ENCODE data around the gene HMG20B. TPM values are rescaled to one million over a fixed set of nuclear protein-coding genes. Genes with fewer than 3 reads are reported as not detected.
A peak's percentile ranks its signal among the peaks of the same experiment; 100 is the strongest.

Gene HMG20B
- total RNA-seq, 1 donor from 2014 or later: 92.8 TPM

DNA sequence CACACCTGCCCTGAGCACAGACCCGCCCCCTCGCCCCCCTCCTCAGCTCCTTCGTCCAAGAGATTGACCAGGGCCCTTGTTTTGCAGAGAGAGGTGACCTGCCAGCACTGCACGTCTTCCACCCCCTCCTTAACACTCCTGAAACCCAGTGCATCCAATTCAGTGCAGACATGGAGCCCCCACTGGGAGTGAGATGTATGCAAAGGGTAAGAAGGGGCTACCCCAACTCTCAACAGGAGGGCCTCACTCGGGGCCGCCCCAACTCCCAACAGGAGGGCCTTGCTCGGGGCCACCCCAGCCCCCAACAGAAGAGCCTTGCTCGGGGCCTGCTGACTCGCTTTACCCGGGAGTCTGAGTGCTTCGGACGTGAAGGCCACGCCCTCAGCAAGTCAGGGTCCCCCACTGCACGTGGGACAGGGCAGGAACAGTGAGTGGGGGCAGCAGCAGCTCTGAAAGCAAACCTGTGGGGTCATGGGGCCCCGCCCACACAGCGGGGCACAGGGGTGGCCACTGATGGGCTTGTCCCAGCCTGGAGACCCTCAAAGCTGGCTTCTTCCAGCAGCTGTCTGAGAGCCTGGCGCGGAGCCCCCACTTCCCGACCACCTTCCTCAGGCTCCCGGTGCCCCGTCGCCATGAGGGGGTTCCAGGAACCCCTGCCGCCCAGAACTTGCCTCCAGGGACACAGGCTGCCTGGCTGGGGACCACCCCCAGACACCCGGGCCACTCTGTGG lies 48.2 kb downstream of the HMG20B start:
- Histone ChIP-seq H3K27me3 (no peaks in the 10 kb centered on the region), H3K27ac (no peak overlapping the region), H3K4me3 (no peak overlapping the region), H3K36me3 (peaks cover 0 to 33% of the 10 kb centered on the region in 2 donors), H3K9me3 (no peaks in the 10 kb centered on the region), H3K4me1 (peaks cover 39% of the 10 kb centered on the region)
- no peak for DNase-seq (ENCODE audit: extremely low spot score in 2 of 2)
- TF ChIP-seq POLR2AphosphoS5 (IDR thresholded peaks at IDR 0.05; ENCODE audit: insufficient read depth in 1 of 2, low read depth in 1 of 2) (no peak), POLR2A (IDR thresholded peaks at IDR 0.05) (no peak)
- TF ChIP-seq, protein P1, sequence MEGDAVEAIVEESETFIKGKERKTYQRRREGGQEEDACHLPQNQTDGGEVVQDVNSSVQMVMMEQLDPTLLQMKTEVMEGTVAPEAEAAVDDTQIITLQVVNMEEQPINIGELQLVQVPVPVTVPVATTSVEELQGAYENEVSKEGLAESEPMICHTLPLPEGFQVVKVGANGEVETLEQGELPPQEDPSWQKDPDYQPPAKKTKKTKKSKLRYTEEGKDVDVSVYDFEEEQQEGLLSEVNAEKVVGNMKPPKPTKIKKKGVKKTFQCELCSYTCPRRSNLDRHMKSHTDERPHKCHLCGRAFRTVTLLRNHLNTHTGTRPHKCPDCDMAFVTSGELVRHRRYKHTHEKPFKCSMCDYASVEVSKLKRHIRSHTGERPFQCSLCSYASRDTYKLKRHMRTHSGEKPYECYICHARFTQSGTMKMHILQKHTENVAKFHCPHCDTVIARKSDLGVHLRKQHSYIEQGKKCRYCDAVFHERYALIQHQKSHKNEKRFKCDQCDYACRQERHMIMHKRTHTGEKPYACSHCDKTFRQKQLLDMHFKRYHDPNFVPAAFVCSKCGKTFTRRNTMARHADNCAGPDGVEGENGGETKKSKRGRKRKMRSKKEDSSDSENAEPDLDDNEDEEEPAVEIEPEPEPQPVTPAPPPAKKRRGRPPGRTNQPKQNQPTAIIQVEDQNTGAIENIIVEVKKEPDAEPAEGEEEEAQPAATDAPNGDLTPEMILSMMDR (IDR thresholded peaks at IDR 0.05): no peak
- intact Hi-C loops (cut with DNase I): no loop called here

DNA sequence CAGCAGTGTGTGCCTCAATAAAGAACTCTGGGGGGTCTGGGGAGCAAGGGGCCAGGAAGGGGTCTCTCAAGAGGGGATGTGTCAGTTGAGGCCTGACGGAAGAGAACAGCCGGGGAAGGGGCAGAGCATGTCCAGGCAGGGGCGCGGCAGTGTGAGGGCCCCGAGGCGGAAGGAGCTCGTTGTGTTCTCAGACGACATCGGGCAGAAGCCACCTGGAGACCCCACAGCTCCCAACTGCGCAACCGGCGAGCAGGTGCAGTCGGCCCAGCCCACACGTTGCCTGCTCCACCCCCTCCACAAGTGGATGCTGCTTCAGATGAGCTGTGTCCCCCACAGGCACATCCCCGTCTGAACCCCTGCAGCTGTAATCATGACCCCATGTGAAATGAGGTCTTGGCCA lies 48.9 kb downstream of the HMG20B start:
- no peak for TF ChIP-seq POLR2A (IDR thresholded peaks at IDR 0.05)
- no peak for TF ChIP-seq POLR2AphosphoS5 (IDR thresholded peaks at IDR 0.05; ENCODE audit: insufficient read depth in 1 of 2, low read depth in 1 of 2)
- TF ChIP-seq, protein P1 (IDR thresholded peaks at IDR 0.05): no peak
- H3K4me1 ChIP-seq: peaks cover 41% of the 10 kb centered on the region

DNA sequence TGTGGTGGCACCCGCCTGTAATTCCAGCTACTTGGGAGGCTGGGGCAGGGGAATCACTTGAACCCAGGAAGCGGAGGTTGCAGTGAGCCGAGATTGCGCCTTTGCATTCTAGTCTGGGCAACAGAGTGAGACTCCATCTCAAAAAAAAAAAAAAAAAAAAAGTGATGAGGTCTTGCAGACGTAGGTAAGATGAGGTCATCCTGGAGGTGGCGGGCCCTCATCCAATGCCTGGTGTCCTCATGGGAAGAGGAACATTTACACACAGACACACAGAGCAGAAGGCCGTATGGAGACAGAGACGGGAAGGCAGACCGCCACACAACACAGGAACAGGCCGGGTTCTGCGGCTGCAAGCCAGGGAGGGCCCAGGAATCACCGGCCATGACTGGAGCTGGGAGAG lies 49.5 kb downstream of the HMG20B start:
- H3K4me3 ChIP-seq: no peak overlapping the region
- no peaks in the 10 kb centered on the region for H3K9me3 ChIP-seq
- peaks cover 0 to 24% of the 10 kb centered on the region in 2 donors for H3K36me3 ChIP-seq
- no peak for DNase-seq (ENCODE audit: extremely low spot score in 2 of 2)
- intact Hi-C loops (cut with DNase I): no loop called here
- no peaks in the 10 kb centered on the region for H3K27me3 ChIP-seq
- TF ChIP-seq, protein P1 (IDR thresholded peaks at IDR 0.05): no peak
- TF ChIP-seq POLR2A (IDR thresholded peaks at IDR 0.05) (no peak), POLR2AphosphoS5 (IDR thresholded peaks at IDR 0.05; ENCODE audit: insufficient read depth in 1 of 2, low read depth in 1 of 2) (no peak)
- no peak overlapping the region for H3K27ac ChIP-seq
- H3K4me1 ChIP-seq: peaks cover 41% of the 10 kb centered on the region

More for the DNA sequence above, 48.9 kb downstream of the HMG20B start:
- Histone ChIP-seq H3K27ac (no peak overlapping the region), H3K27me3 (no peaks in the 10 kb centered on the region), H3K36me3 (peaks cover 0 to 26% of the 10 kb centered on the region in 2 donors), H3K4me3 (no peak overlapping the region), H3K9me3 (no peaks in the 10 kb centered on the region)
- no peak for DNase-seq (ENCODE audit: extremely low spot score in 2 of 2)
- intact Hi-C loops (cut with DNase I): no loop called here

DNA sequence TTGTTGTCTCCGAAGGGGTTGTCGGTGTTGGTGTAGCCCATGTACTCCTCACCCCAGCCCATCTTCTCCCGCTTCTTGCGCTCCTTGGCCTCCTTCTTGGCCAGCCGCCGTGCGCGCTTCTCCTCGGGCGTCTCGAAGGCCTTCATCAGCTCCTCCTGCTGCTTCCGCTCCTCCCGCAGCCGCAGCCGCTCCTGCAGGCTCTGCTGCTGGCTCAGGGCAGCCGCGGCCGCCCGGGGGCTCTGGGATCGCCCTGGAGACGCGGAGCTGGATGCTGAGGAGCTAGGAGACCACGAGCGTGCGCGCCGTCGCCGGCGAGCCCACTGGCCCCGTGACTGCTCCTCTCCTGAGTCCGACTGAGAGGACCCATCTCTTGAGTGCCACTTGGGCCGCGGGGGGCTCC lies 51.0 kb downstream of the HMG20B start:
- no peaks in the 10 kb centered on the region for H3K27me3 ChIP-seq
- H3K27ac ChIP-seq: no peak overlapping the region
- H3K9me3 ChIP-seq: no peaks in the 10 kb centered on the region
- intact Hi-C loops (cut with DNase I): no loop called here
- TF ChIP-seq POLR2AphosphoS5 (IDR thresholded peaks at IDR 0.05; ENCODE audit: insufficient read depth in 1 of 2, low read depth in 1 of 2) (no peak), POLR2A (IDR thresholded peaks at IDR 0.05) (no peak)
- TF ChIP-seq, protein P1 (IDR thresholded peaks at IDR 0.05): no peak
- no peak overlapping the region for H3K4me3 ChIP-seq
- H3K36me3 ChIP-seq: peaks cover 0 to 24% of the 10 kb centered on the region in 2 donors
- no peak for DNase-seq (ENCODE audit: extremely low spot score in 2 of 2)
- peaks cover 27% of the 10 kb centered on the region for H3K4me1 ChIP-seq

DNA sequence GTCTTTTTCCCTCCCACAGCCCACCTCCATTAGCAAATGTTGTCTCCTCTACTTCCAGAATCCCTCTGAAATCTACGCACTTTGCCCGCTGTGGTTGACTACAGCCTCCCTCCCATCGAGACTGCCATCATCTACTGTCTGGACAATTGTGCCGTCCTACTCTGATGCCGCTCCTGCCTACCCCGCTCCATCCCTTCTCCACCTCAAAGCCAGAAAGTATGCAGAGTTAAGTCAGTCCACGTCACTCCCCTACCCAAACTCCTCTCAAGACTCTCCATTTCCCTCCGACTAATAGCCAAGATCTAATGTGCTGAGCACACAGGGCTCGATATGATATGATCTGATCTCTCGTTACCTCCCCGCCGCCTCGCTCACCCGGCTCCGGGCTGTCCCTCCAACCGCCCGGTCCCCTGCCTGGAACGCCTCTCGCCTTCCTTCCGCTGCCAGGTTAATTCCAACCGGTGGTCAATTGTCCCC lies 53.3 kb downstream of the HMG20B start:
- Histone ChIP-seq H3K9me3 (no peaks in the 10 kb centered on the region), H3K27ac (peak overlapping the region; percentile 96), H3K4me1 (peaks cover 24% of the 10 kb centered on the region), H3K36me3 (peaks cover 0 to 15% of the 10 kb centered on the region in 2 donors), H3K27me3 (no peaks in the 10 kb centered on the region), H3K4me3 (peak overlapping the region; percentile 85 to 100)
- no peak for DNase-seq (ENCODE audit: extremely low spot score in 2 of 2)
- no peak for TF ChIP-seq POLR2AphosphoS5 (IDR thresholded peaks at IDR 0.05; ENCODE audit: insufficient read depth in 1 of 2, low read depth in 1 of 2)
- TF ChIP-seq, protein P1 (IDR thresholded peaks at IDR 0.05): no peak
- no peak for TF ChIP-seq POLR2A (IDR thresholded peaks at IDR 0.05)
- intact Hi-C loops (cut with DNase I): no loop called here

Data from vagina (tissue), 2 donors.